Sigmoid colon (tissue), 4 donors: ENCODE measurements around the gene C1R.

Experiments
- CTCF ChIP-seq, 4 experiments: fragments of 450-650 bp in 3 of 4; fragments of 200-600 bp in 1 of 4; IDR thresholded peaks; one replicate each; pipeline ENCODE4 v1.5.1; 2016 to 2019; ENCODE audit warnings: antibody characterized with exemption in 4 of 4, mild to moderate bottlenecking in 3 of 4, moderate library complexity in 2 of 4
- EP300 ChIP-seq, 4 donors: sonication (generic); formaldehyde crosslinking; IDR thresholded peaks; one replicate each; pipeline ENCODE4 v1.6.1; 2017; ENCODE audit warnings: antibody characterized with exemption in 4 of 4
- POLR2A ChIP-seq, 2 donors: fragments of 450-650 bp; IDR thresholded peaks; one replicate each; pipeline ENCODE4 v1.6.1; 2016; ENCODE audit warnings: antibody characterized with exemption in 2 of 2, mild to moderate bottlenecking in 2 of 2, moderate library complexity in 2 of 2
- POLR2AphosphoS5 ChIP-seq, 4 donors: sonication (generic); formaldehyde crosslinking; IDR thresholded peaks; one replicate each; pipeline ENCODE4 v1.6.1; 2017; ENCODE audit warnings: antibody characterized with exemption in 4 of 4

GRCh38 chr12:7089196-7089871 is 2.9 kb downstream of the C1R start:
- TF ChIP-seq POLR2A (IDR thresholded peaks at IDR 0.05) (no peak), CTCF (IDR thresholded peaks at IDR 0.05) (no peak), EP300 (IDR thresholded peaks at IDR 0.05) (no peak), POLR2AphosphoS5 (IDR thresholded peaks at IDR 0.05) (no peak)
